Measurements from ENCODE around the gene POMT2.
"Not testable (repeated sequence)": the region's sequence is repeated elsewhere in the genome, so short reads cannot be mapped to it uniquely, and the experiment has no call there.

POMT2 gene

DNA sequence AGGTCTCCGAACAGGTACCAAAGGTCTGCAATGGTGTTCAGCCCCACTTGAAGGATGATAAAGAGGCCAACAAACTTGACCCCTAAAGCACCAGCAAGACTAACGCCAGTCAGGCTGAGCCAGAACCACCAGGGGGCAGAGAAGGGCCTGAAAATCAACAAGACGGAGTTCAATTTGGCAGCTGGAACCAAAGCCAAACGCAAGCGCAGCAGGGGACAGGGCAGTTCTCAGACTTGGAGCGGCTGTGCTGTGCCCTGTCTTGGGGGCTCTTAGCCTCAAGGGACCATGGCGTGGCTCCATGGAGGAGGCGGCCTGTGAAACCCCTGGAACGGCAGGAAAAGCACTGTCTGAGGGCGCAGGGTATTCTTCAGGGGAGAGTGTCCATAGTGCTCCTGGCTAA is 19.6 kb downstream of the POMT2 start:
- DNase-seq = peak; percentile 41
- Mint-ChIP-seq H3K4me3 (no peak overlapping the region), H3K27me3 (no peaks in the 10 kb centered on the region), H3K9me3 (no peaks in the 10 kb centered on the region), H3K4me1 (no peaks in the 10 kb centered on the region), H3K36me3 (peaks cover 31 to 49% of the 10 kb centered on the region in 2 donors), H3K27ac (no peak overlapping the region)
- ATAC-seq (replicated peaks) = peak; percentile 75 to 81

- no peaks in the 10 kb centered on the region for H3K27me3 Mint-ChIP-seq
- H3K27ac Mint-ChIP-seq = no peak overlapping the region
- H3K9me3 Mint-ChIP-seq = no peaks in the 10 kb centered on the region
- H3K4me1 Mint-ChIP-seq = no peaks in the 10 kb centered on the region
- ATAC-seq (replicated peaks) = no peak
- DNase-seq = no peak
- H3K4me3 Mint-ChIP-seq = no peak overlapping the region
- H3K36me3 Mint-ChIP-seq = peaks cover 34 to 55% of the 10 kb centered on the region in 2 donors
Measured at GRCh38 chr14:77299771-77300170, 20.9 kb downstream of the POMT2 start.

- ATAC-seq (replicated peaks) = no peak
- H3K4me3 Mint-ChIP-seq = no peak overlapping the region
- no peaks in the 10 kb centered on the region for H3K9me3 Mint-ChIP-seq
- H3K4me1 Mint-ChIP-seq = no peaks in the 10 kb centered on the region
- no peak overlapping the region for H3K27ac Mint-ChIP-seq
- H3K27me3 Mint-ChIP-seq = no peaks in the 10 kb centered on the region
- peaks cover 35 to 52% of the 10 kb centered on the region in 2 donors for H3K36me3 Mint-ChIP-seq
- no peak for DNase-seq
Measured at GRCh38 chr14:77296906-77297305, 23.8 kb downstream of the POMT2 start.

GRCh38 chr14:77296155-77296554 is 24.5 kb downstream of the POMT2 start:
- H3K27ac Mint-ChIP-seq = no peak overlapping the region
- no peaks in the 10 kb centered on the region for H3K27me3 Mint-ChIP-seq
- ATAC-seq (replicated peaks) = no peak
- H3K9me3 Mint-ChIP-seq = no peaks in the 10 kb centered on the region
- no peak for DNase-seq
- H3K36me3 Mint-ChIP-seq = peaks cover 35 to 52% of the 10 kb centered on the region in 2 donors
- no peaks in the 10 kb centered on the region for H3K4me1 Mint-ChIP-seq
- no peak overlapping the region for H3K4me3 Mint-ChIP-seq

- DNase-seq = no peak
- Mint-ChIP-seq H3K4me1 (no peaks in the 10 kb centered on the region), H3K27ac (no peak overlapping the region), H3K9me3 (no peaks in the 10 kb centered on the region), H3K4me3 (no peak overlapping the region), H3K36me3 (peaks cover 27 to 48% of the 10 kb centered on the region in 2 donors), H3K27me3 (no peaks in the 10 kb centered on the region)
- ATAC-seq (replicated peaks) = no peak
Measured at GRCh38 chr14:77290705-77291104, 30.0 kb downstream of the POMT2 start.

DNA sequence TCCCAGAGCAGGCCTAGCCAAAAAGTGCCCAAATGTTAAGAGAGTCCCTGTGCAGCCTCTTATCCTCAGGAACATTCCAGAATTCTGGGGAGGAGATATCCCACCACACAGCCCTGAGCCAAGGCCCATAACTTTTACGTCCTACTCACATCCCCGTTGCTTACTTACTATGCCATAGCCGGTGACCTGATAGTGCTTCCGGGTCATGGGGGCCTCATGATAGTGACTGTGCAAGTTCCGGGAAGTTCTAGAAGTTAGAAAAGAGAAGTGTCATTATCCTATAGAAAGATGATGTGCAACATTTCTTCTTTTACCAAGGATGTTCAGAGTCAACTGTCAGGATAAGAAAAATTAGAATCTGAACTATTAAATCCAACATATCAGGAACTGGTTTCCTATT is 34.1 kb downstream of the POMT2 start:
- DNase-seq (no peak), ATAC-seq (replicated peaks) (no peak)
- H3K27ac Mint-ChIP-seq = no peak overlapping the region
- H3K4me3 Mint-ChIP-seq = no peak overlapping the region
- H3K36me3 Mint-ChIP-seq = peaks cover 40 to 65% of the 10 kb centered on the region in 2 donors
- H3K27me3 Mint-ChIP-seq = no peaks in the 10 kb centered on the region
- H3K9me3 Mint-ChIP-seq = no peaks in the 10 kb centered on the region
- H3K4me1 Mint-ChIP-seq = no peaks in the 10 kb centered on the region

DNA sequence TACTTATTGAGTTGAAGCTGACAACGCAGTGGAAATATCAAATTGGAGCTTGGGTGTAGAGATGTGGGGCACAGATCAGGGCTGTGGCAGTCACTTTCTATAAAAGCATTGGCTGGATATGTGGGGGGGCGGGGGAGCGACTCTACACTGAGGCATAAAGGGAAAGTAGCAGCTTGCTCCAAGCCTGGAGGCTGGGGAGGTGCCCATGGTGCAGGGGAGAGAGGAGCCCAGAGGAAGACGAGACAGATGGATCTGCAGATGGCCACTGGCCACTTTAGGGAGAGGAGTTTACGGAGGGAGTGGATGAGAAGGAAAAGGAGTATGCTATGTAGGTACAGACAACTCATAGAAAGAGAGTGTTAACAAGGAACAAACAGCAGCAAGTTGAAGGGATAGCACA is 36.2 kb downstream of the POMT2 start:
- Mint-ChIP-seq H3K27ac (no peak overlapping the region), H3K27me3 (no peaks in the 10 kb centered on the region), H3K4me1 (no peaks in the 10 kb centered on the region), H3K9me3 (no peaks in the 10 kb centered on the region), H3K36me3 (peaks cover 38 to 66% of the 10 kb centered on the region in 2 donors), H3K4me3 (no peak overlapping the region)
- DNase-seq = no peak
- no peak for ATAC-seq (replicated peaks)

GRCh38 chr14:77284066-77284465 is 36.6 kb downstream of the POMT2 start:
- ATAC-seq (replicated peaks) (no peak), DNase-seq (no peak)
- H3K9me3 Mint-ChIP-seq = no peaks in the 10 kb centered on the region
- no peak overlapping the region for H3K4me3 Mint-ChIP-seq
- no peak overlapping the region for H3K27ac Mint-ChIP-seq
- H3K27me3 Mint-ChIP-seq = no peaks in the 10 kb centered on the region
- H3K4me1 Mint-ChIP-seq = no peaks in the 10 kb centered on the region
- peaks cover 42 to 70% of the 10 kb centered on the region in 2 donors for H3K36me3 Mint-ChIP-seq

DNA sequence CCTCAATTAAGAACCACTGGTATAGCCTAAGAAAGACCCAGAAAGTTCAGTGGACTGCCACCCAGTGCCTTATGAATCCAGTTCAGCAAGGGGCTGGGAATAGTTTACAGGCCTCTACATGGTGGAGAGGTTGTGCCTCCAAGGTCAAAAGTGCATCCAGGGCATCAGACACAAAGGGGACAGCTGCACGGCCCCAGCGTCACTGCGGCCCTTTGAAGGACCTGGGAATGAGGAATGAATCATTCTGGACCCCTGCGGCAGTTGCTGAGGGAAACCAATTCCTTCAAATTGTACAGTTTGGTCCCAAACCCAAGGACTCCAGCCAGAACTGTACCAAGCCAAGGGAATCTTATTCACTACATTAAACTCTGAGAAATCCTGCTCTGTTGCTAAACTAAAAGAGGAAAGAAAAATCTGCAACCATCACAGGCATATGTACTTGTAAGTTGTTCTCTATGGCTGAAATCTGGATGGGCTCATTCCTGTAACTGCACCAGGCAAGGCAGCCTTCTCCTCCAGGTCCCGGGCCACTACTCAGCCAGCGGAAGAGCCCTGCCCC is 38.8 kb downstream of the POMT2 start:
- no peak for DNase-seq
- Mint-ChIP-seq H3K4me1 (no peaks in the 10 kb centered on the region), H3K27me3 (no peaks in the 10 kb centered on the region), H3K4me3 (no peak overlapping the region), H3K27ac (no peak overlapping the region), H3K36me3 (peaks cover 45 to 74% of the 10 kb centered on the region in 2 donors), H3K9me3 (no peaks in the 10 kb centered on the region)
- no peak for ATAC-seq (replicated peaks)

- DNase-seq; H3K4me3 Mint-ChIP-seq; H3K4me1 Mint-ChIP-seq; ATAC-seq (replicated peaks); H3K9me3 Mint-ChIP-seq; H3K27me3 Mint-ChIP-seq; H3K27ac Mint-ChIP-seq: not testable (repeated sequence)
- H3K36me3 Mint-ChIP-seq = peaks cover 47 to 69% of the 10 kb centered on the region in 2 donors
Measured at GRCh38 chr14:77280921-77281320, 39.8 kb downstream of the POMT2 start.

DNA sequence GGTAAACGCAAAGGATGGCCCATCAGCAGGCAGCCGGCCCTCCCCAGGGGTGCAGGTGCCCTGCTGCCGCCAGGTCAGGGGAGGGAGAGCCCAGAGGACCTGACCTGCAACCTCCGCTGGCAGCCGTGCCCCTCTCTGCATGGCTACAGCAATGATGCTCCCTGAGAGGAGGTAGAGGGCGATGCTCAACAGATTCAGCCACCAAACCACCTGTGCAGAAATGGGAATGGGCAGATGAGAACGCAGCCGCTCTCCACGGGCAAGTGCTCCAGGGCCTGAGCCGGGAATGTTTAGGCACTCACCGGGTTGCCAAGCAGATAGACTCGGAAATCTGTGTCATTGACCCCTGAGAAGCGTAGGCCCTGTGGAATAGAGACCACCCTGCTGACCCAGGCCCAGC is 41.0 kb downstream of the POMT2 start:
- DNase-seq = no peak
- Mint-ChIP-seq H3K4me1 (no peaks in the 10 kb centered on the region), H3K9me3 (no peaks in the 10 kb centered on the region), H3K4me3 (no peak overlapping the region), H3K36me3 (peaks cover 38 to 62% of the 10 kb centered on the region in 2 donors), H3K27ac (no peak overlapping the region), H3K27me3 (no peaks in the 10 kb centered on the region)
- no peak for ATAC-seq (replicated peaks)

DNA sequence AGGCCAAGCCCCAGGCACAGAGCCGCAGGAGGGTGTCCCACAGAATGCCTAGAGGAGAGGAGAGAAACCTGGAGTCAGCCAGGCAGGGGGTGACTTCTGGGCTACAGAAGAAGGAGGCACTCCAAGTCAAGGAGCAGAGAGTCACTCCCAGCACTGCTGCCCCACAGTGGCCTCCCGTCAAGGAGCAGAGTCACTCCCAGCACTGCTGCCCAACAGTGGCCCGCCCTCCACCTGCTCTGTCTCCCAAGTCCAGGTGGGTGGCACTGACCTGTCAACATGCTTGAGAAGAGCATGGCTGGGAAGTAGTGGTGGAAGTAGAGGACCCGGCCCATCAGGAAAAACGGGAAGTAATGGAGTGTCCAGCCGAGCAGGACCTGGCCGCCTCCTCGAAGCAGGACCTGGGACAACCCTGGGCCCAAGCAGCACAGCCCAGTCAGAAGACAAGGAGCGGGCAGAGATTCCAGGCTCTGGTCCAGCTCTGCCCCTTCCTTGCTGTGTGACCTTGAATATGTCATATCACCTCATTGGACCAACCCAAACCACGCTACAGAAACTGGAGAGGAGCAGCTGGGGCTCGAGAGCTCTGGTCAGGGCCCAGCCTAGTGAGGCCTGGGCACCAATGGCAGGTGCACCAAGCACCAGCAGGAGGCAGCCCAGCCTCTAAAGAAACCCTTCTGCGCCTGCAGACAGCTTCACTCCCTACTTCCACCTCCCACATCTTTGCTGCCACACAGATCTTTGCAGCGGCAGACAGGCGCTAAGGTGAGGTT is 42.0 kb downstream of the POMT2 start:
- no peaks in the 10 kb centered on the region for H3K9me3 Mint-ChIP-seq
- ATAC-seq (replicated peaks) (no peak), DNase-seq (no peak)
- peaks cover 29 to 60% of the 10 kb centered on the region in 2 donors for H3K36me3 Mint-ChIP-seq
- H3K27ac Mint-ChIP-seq = no peak overlapping the region
- no peaks in the 10 kb centered on the region for H3K4me1 Mint-ChIP-seq
- no peak overlapping the region for H3K4me3 Mint-ChIP-seq
- H3K27me3 Mint-ChIP-seq = no peaks in the 10 kb centered on the region

- no peak overlapping the region for H3K4me3 Mint-ChIP-seq
- no peak overlapping the region for H3K27ac Mint-ChIP-seq
- ATAC-seq (replicated peaks) (no peak), DNase-seq (no peak)
- H3K4me1 Mint-ChIP-seq = no peaks in the 10 kb centered on the region
- H3K27me3 Mint-ChIP-seq = peaks cover 12% of the 10 kb centered on the region in 2 donors
- H3K36me3 Mint-ChIP-seq = peaks cover 28 to 57% of the 10 kb centered on the region in 2 donors
- H3K9me3 Mint-ChIP-seq = no peaks in the 10 kb centered on the region
Measured at GRCh38 chr14:77276959-77277358, 43.7 kb downstream of the POMT2 start.

GRCh38 chr14:77276295-77276935 is 44.3 kb downstream of the POMT2 start:
- peaks cover 17 to 18% of the 10 kb centered on the region in 2 donors for H3K27me3 Mint-ChIP-seq
- no peak overlapping the region for H3K27ac Mint-ChIP-seq
- H3K4me3 Mint-ChIP-seq = no peak overlapping the region
- H3K4me1 Mint-ChIP-seq = peaks cover 0 to 5% of the 10 kb centered on the region in 2 donors
- DNase-seq (no peak), ATAC-seq (replicated peaks) (no peak)
- no peaks in the 10 kb centered on the region for H3K9me3 Mint-ChIP-seq
- H3K36me3 Mint-ChIP-seq = peaks cover 28 to 56% of the 10 kb centered on the region in 2 donors

- Mint-ChIP-seq H3K27me3 (peaks cover 21 to 24% of the 10 kb centered on the region in 2 donors), H3K9me3 (no peaks in the 10 kb centered on the region), H3K4me1 (peaks cover 0 to 9% of the 10 kb centered on the region in 2 donors), H3K4me3 (no peak overlapping the region), H3K27ac (no peak overlapping the region), H3K36me3 (peaks cover 28 to 56% of the 10 kb centered on the region in 2 donors)
- ATAC-seq (replicated peaks) (no peak), DNase-seq (no peak)
Measured at GRCh38 chr14:77275601-77276017, 45.1 kb downstream of the POMT2 start.
